DOHH2 (cell line): ENCODE results near the gene CYP2W1.

Experiments used
- CTCF ChIP-seq: fragments of 200-600 bp; sonication (generic); IDR thresholded peaks from one replicate; pipeline ENCODE4 v1.5.1; 2014; ENCODE audit warnings: antibody characterized with exemption, mild to moderate bottlenecking, low read depth, low read length; ENCODE audit not compliant: poor library complexity, severe bottlenecking
- EZH2phosphoT487 ChIP-seq: fragments of 200-600 bp; sonication (generic); IDR thresholded peaks from 2 replicates; pipeline ENCODE4 v1.6.1; 2017; ENCODE audit warnings: borderline replicate concordance, mild to moderate bottlenecking, antibody characterized with exemption, low read length, moderate library complexity, mixed read lengths

- TF ChIP-seq EZH2phosphoT487 (no peak), CTCF (no peak)
These were observed 49.7 kb downstream of the CYP2W1 start for GRCh38 chr7:1032536-1033181.
